Measurements from ENCODE around the gene BIVM. TPM values are rescaled to one million over a fixed set of nuclear protein-coding genes. Genes with fewer than 3 reads are reported as not detected.

Gene BIVM
- total and polyA plus RNA-seq, 2 experiments from 2014 or later, result 3.2 to 4.2 TPM

GRCh38 chr13:102814793-102815192 lies 15.9 kb downstream of the BIVM start:
- Mint-ChIP-seq H3K27me3 (ENCODE audit: insufficient read depth, low read depth, poor library complexity) (no peaks in the 10 kb centered on the region), H3K4me1 (0 out of 3 replicates have a peak, but pooled peaks cover 3% of the 10 kb centered on the region), H3K4me3 (no peak overlapping the region), H3K36me3 (ENCODE audit: low read depth) (peaks cover 10% of the 10 kb centered on the region; the same call in 2 of the 3 replicates), H3K9me3 (peaks cover 5% of the 10 kb centered on the region; the same call in 1 of the 3 replicates), H3K27ac (no peak overlapping the region)
- ATAC-seq (no peak), DNase-seq (ENCODE audit: low spot score) (no peak)
- H3K27me3 ChIP-seq (ENCODE audit: insufficient read depth), result no peaks in the 10 kb centered on the region
- H3K4me1 ChIP-seq (ENCODE audit: insufficient read depth), result no peaks in the 10 kb centered on the region
- H3F3A ChIP-seq (replicated peaks; ENCODE audit: low read depth), result no peaks in the 10 kb centered on the region
- no peak overlapping the region for H2AFZ ChIP-seq
- no peaks in the 10 kb centered on the region for H3K9me2 ChIP-seq (ENCODE audit: insufficient read depth)
- no peaks in the 10 kb centered on the region for H3K79me2 ChIP-seq (replicated peaks; ENCODE audit: insufficient read depth)
- H3K27ac ChIP-seq (ENCODE audit: low read depth), result no peak overlapping the region
- no peak overlapping the region for H3K4me2 ChIP-seq
- no peak overlapping the region for H3K4me3 ChIP-seq
- no peaks in the 10 kb centered on the region for H4K20me1 ChIP-seq (replicated peaks; ENCODE audit: insufficient read depth)
- H3K36me3 ChIP-seq (ENCODE audit: insufficient read depth), result no peaks in the 10 kb centered on the region
- no peak for TF ChIP-seq STAT1 (IDR thresholded peaks at IDR 0.05; ENCODE audit: unreplicated experiment)

- no peak overlapping the region for H3K27ac Mint-ChIP-seq
- TF ChIP-seq JUNB (IDR thresholded peaks at IDR 0.05; ENCODE audit: unreplicated experiment) (no peak), ZNF114 (CRISPR knock-in tag; IDR thresholded peaks at IDR 0.05) (no peak), CREB1 (CRISPR knock-in tag; IDR thresholded peaks at IDR 0.05; ENCODE audit: low read depth) (no peak), CTCF (conservative IDR thresholded peaks at IDR 0.05; ENCODE audit: low read depth in 2 of 2) (no peak), ZNF462 (CRISPR knock-in tag; IDR thresholded peaks at IDR 0.05) (no peak), ZNF331 (CRISPR knock-in tag; IDR thresholded peaks at IDR 0.05; ENCODE audit: low read depth) (no peak), ETS1 (IDR thresholded peaks at IDR 0.05) (no peak), NANOG (IDR thresholded peaks at IDR 0.05; ENCODE audit: borderline replicate concordance) (no peak), EZH2 (IDR thresholded peaks at IDR 0.05; ENCODE audit: low read depth, unreplicated experiment) (no peak), POLR2AphosphoS5 (IDR thresholded peaks at IDR 0.05; ENCODE audit: low read depth) (no peak), STAT1 (IDR thresholded peaks at IDR 0.05; ENCODE audit: unreplicated experiment) (no peak), EZH2phosphoT487 (IDR thresholded peaks at IDR 0.05; ENCODE audit: unreplicated experiment) (no peak)
Measured at GRCh38 chr13:102815788-102816187, 16.9 kb downstream of the BIVM start.

More at GRCh38 chr13:102815788-102816187, 16.9 kb downstream of the BIVM start:
- H3K27me3 Mint-ChIP-seq (ENCODE audit: insufficient read depth, low read depth, poor library complexity), result no peaks in the 10 kb centered on the region
- no peaks in the 10 kb centered on the region for H3F3A ChIP-seq (replicated peaks; ENCODE audit: low read depth)
- H4K20me1 ChIP-seq (replicated peaks; ENCODE audit: insufficient read depth), result no peaks in the 10 kb centered on the region
- H3K4me2 ChIP-seq, result no peak overlapping the region
- no peaks in the 10 kb centered on the region for H3K4me1 ChIP-seq (ENCODE audit: insufficient read depth)
- H3K36me3 ChIP-seq (ENCODE audit: insufficient read depth), result no peaks in the 10 kb centered on the region
- H3K4me3 Mint-ChIP-seq, result no peak overlapping the region
- H3K4me3 ChIP-seq, result no peak overlapping the region
- DNase-seq (ENCODE audit: low spot score), result no peak
- H3K27ac ChIP-seq (ENCODE audit: low read depth), result no peak overlapping the region
- 0 out of 3 replicates have a peak, but pooled peaks cover 3% of the 10 kb centered on the region for H3K4me1 Mint-ChIP-seq
- H3K36me3 Mint-ChIP-seq (ENCODE audit: low read depth), result peaks cover 10% of the 10 kb centered on the region; the same call in 2 of the 3 replicates
- ATAC-seq, result no peak
- no peaks in the 10 kb centered on the region for H3K9me2 ChIP-seq (ENCODE audit: insufficient read depth)
- no peaks in the 10 kb centered on the region for H3K79me2 ChIP-seq (replicated peaks; ENCODE audit: insufficient read depth)
- no peak overlapping the region for H2AFZ ChIP-seq
- peaks cover 5% of the 10 kb centered on the region; the same call in 1 of the 3 replicates for H3K9me3 Mint-ChIP-seq
- H3K27me3 ChIP-seq (ENCODE audit: insufficient read depth), result no peaks in the 10 kb centered on the region
